Measurements from ENCODE around the gene MPEG1.

The MPEG1 gene

DNA sequence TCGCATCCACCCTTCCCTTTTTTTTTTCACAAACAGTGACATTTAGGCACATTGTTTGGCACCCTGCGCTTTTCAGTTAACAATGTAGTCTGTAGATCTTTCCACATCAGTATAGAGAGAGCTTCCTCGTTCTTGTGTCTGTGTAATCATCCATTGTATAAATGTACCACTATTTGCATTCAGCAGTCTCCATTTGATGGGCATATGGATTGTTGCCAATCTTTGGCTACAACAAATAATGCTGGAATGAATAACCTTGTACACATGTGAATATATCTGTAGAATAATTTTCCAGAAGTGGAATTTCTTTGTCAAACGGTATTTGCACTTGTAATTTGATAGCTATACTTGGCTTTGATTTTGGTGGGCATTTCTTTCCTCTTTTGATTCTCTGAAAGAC, 17.1 kb downstream of the MPEG1 start:
- Histone ChIP-seq H3K9ac (ENCODE audit: low read depth, low read length, poor library complexity, severe bottlenecking) (no peak overlapping the region), H3K9me3 (ENCODE audit: insufficient read depth, low read depth, low read length) (no peaks in the 10 kb centered on the region; the same call in 1 of the 2 replicates), H3K9me2 (replicated peaks; ENCODE audit: low read depth, low read length) (no peaks in the 10 kb centered on the region), H3K27me3 (ENCODE audit: insufficient read depth, low read length, poor library complexity, severe bottlenecking) (no peaks in the 10 kb centered on the region), H2AFZ (ENCODE audit: low read length) (no peak overlapping the region), H3K4me2 (ENCODE audit: low read depth, low read length, poor library complexity, severe bottlenecking) (no peak overlapping the region), H3K4me3 (ENCODE audit: low read length, poor library complexity, severe bottlenecking) (no peak overlapping the region), H4K20me1 (ENCODE audit: insufficient read depth, low read length, poor library complexity, severe bottlenecking) (no peaks in the 10 kb centered on the region), H3K79me2 (ENCODE audit: insufficient read depth, low read length) (no peaks in the 10 kb centered on the region), H3K36me3 (ENCODE audit: insufficient read depth, low read length) (no peaks in the 10 kb centered on the region), H3K4me1 (ENCODE audit: insufficient read depth, low read length, poor library complexity, severe bottlenecking) (peaks cover 10% of the 10 kb centered on the region), H3F3A (ENCODE audit: low read depth) (no peaks in the 10 kb centered on the region)
- TF ChIP-seq, protein P1, sequence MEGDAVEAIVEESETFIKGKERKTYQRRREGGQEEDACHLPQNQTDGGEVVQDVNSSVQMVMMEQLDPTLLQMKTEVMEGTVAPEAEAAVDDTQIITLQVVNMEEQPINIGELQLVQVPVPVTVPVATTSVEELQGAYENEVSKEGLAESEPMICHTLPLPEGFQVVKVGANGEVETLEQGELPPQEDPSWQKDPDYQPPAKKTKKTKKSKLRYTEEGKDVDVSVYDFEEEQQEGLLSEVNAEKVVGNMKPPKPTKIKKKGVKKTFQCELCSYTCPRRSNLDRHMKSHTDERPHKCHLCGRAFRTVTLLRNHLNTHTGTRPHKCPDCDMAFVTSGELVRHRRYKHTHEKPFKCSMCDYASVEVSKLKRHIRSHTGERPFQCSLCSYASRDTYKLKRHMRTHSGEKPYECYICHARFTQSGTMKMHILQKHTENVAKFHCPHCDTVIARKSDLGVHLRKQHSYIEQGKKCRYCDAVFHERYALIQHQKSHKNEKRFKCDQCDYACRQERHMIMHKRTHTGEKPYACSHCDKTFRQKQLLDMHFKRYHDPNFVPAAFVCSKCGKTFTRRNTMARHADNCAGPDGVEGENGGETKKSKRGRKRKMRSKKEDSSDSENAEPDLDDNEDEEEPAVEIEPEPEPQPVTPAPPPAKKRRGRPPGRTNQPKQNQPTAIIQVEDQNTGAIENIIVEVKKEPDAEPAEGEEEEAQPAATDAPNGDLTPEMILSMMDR (conservative IDR thresholded peaks at IDR 0.05; ENCODE audit: low read length), result no peak
- no peak for TF ChIP-seq EZH2phosphoT487 (IDR thresholded peaks at IDR 0.05; ENCODE audit: borderline replicate concordance)

- Histone ChIP-seq H3K9me2 (replicated peaks; ENCODE audit: low read depth, low read length) (no peaks in the 10 kb centered on the region), H3K79me2 (ENCODE audit: insufficient read depth, low read length) (no peaks in the 10 kb centered on the region), H4K20me1 (ENCODE audit: insufficient read depth, low read length, poor library complexity, severe bottlenecking) (no peaks in the 10 kb centered on the region), H3K9me3 (ENCODE audit: insufficient read depth, low read depth, low read length) (no peaks in the 10 kb centered on the region; the same call in 1 of the 2 replicates), H3K4me1 (ENCODE audit: insufficient read depth, low read length, poor library complexity, severe bottlenecking) (peaks cover 10% of the 10 kb centered on the region), H3F3A (ENCODE audit: low read depth) (no peaks in the 10 kb centered on the region), H3K27me3 (ENCODE audit: insufficient read depth, low read length, poor library complexity, severe bottlenecking) (no peaks in the 10 kb centered on the region), H3K36me3 (ENCODE audit: insufficient read depth, low read length) (0 out of 2 replicates have a peak, but pooled peaks cover 3% of the 10 kb centered on the region), H3K4me2 (ENCODE audit: low read depth, low read length, poor library complexity, severe bottlenecking) (no peak overlapping the region), H3K4me3 (ENCODE audit: low read length, poor library complexity, severe bottlenecking) (no peak overlapping the region), H2AFZ (ENCODE audit: low read length) (no peak overlapping the region), H3K9ac (ENCODE audit: low read depth, low read length, poor library complexity, severe bottlenecking) (no peak overlapping the region)
- TF ChIP-seq, protein P1 (conservative IDR thresholded peaks at IDR 0.05; ENCODE audit: low read length), result no peak
These were observed 19.1 kb downstream of the MPEG1 start for GRCh38 chr11:59193587-59194130.

- Histone ChIP-seq H3K4me1 (ENCODE audit: insufficient read depth, low read length, poor library complexity, severe bottlenecking) (peaks cover 10% of the 10 kb centered on the region), H3K4me2 (ENCODE audit: low read depth, low read length, poor library complexity, severe bottlenecking) (no peak overlapping the region), H3K79me2 (ENCODE audit: insufficient read depth, low read length) (no peaks in the 10 kb centered on the region), H3K9me3 (ENCODE audit: insufficient read depth, low read depth, low read length) (no peaks in the 10 kb centered on the region; the same call in 1 of the 2 replicates), H2AFZ (ENCODE audit: low read length) (no peak overlapping the region), H3K4me3 (ENCODE audit: low read length, poor library complexity, severe bottlenecking) (no peak overlapping the region), H3K9ac (ENCODE audit: low read depth, low read length, poor library complexity, severe bottlenecking) (no peak overlapping the region), H3K9me2 (replicated peaks; ENCODE audit: low read depth, low read length) (no peaks in the 10 kb centered on the region), H4K20me1 (ENCODE audit: insufficient read depth, low read length, poor library complexity, severe bottlenecking) (no peaks in the 10 kb centered on the region), H3F3A (ENCODE audit: low read depth) (no peaks in the 10 kb centered on the region), H3K27me3 (ENCODE audit: insufficient read depth, low read length, poor library complexity, severe bottlenecking) (no peaks in the 10 kb centered on the region), H3K36me3 (ENCODE audit: insufficient read depth, low read length) (0 out of 2 replicates have a peak, but pooled peaks cover 3% of the 10 kb centered on the region)
- no peak for TF ChIP-seq EZH2phosphoT487 (IDR thresholded peaks at IDR 0.05; ENCODE audit: borderline replicate concordance)
- TF ChIP-seq, protein P1 (conservative IDR thresholded peaks at IDR 0.05; ENCODE audit: low read length), result no peak
These were observed 20.2 kb downstream of the MPEG1 start for GRCh38 chr11:59192446-59193020.
